ENCODE measurements around the gene HSPA14.
"Not testable (repeated sequence)": the region's sequence is repeated elsewhere in the genome, so short reads cannot be mapped to it uniquely, and the experiment has no call there.

HSPA14 gene

DNA sequence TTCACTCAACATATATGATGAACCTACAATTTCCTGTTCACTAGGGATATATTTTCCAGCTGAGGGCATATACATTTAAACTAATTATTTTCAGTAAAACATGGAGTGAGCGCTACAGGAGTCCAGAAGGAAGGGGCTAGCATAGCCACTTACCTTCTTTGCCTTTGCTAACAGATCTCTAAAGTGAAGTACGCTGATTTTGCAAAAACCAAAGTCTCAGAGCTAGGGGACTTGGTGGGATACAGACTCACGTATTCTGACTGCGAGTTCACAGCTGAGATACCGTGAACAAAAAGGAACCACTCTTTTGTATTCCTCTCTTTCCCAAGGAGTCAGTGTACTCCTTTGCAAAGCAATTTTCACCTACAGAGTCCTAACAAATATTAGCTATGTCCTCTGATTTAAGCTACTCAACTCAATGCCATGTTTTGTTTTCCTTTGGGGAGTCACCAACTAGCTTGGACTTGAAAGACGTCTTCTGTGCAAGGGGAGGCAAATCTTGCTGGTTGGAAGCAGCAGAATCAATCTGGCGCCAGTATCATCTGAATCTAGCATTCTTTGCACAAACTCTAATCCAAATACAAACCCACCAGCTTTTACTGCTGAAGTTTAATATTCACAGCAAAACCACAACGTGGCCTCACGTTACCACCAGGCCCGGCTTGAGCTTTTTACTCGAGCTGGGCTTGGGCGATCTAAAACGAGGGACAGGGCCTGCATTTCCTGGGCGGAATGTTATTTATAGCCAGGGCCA lies 926 bp upstream of the HSPA14 start:
- DNase-seq, result no peak

DNA sequence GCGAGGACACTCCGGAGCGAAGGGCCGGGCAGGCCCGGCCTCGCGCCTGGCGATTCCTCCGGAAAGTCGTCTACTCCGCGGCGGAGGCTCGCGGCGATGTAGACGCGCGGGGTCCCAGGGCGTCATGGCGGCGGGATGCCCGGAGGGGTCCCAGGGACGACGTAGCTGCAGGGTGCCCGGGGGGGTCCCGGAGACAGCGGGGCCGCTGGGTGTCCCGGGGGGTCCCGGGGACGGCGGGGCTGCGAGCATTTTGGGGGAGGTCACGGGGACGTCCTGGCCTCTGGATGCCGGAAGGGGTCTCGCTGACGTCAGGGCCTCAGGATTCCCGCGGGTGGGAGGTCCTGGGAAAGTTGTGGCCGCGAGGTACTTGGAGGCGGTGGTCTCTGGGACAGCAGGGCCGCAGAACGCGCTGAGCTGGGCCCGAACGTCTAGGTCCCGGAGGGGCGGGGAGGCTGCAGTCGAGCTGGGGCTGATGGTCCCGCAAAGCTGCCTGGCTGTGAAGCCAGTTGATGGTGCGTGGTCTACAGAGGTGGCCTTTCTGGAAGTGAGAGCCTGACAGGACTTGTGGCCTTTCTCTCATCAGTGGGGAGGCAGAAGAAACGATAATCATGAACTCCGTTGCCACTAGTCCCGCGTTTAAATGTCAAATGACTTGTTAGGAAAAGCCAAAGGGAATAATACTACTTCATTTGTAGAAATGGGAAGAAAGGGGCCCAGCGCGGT lies 637 bp downstream of the HSPA14 start:
- DNase-seq, result peak; percentile 26

DNA sequence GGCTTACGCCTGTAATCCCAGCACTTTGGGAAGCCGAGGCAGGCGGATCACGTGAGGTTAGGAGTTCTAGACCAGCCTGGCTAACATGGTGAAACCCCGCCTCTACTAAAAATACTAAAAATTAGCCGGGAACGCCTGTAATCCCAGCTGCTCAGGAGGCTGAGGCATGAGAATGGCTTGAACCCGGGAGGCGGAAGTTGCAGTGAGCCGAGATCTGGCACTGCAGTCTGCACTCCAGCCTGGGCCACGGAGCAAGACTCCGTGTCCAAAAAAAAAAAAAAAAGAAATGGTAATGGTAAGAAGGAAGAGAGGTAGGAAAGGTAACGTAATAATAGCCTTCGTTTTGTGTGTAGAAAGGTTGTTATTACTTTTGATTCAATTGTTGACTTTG lies 1.2 kb downstream of the HSPA14 start:
- no peak for DNase-seq

DNA sequence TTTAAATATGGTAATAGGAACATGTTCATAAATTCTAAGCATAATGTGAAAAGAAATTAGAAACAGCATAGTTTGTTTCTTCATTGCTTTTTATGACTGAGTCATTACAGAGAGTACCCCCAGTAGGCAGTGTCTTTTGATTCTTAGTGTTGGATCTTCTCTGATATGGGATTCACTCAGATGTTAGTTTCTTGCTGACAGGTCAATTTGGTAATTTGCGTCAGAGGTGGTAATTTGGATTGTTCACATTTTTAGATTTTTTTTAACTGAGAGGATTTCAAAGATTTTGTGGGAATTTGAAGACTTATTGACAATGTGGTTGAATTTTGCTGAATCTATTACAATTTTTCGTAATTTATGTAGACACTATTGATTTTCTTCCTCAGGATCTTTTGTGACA lies 2.1 kb downstream of the HSPA14 start:
- no peak for DNase-seq

DNA sequence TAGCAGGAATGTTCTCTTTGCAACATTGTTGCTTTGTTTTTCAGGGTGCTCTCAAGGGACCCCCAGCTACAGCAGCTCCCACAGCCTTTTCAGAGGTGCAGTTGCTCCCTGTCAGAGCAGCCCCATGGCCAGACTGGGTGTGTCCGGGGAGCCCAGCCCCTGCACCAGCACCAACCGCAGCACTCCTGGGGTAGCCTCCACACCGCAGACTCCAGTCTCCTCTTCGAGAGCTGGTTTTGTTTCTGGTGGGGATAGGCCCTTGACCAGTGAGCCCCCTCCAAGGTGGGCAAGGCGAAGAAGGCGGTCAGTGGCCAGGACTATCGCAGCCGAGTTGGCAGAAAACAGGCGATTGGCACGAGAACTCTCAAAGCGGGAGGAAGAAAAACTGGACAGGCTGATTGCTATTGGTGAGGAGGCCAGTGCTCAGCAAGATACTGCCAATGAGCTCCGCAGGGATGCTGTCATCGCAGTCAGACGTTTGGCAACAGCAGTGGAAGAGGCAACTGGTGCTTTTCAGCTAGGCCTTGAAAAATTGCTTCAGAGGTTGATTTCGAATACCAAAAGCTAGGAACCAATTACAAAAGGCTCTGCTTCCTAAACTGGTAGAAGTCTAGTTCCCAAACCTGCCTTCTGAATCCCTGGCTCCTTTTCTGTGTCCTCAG lies 5.4 kb downstream of the HSPA14 start:
- no peak for DNase-seq

DNA sequence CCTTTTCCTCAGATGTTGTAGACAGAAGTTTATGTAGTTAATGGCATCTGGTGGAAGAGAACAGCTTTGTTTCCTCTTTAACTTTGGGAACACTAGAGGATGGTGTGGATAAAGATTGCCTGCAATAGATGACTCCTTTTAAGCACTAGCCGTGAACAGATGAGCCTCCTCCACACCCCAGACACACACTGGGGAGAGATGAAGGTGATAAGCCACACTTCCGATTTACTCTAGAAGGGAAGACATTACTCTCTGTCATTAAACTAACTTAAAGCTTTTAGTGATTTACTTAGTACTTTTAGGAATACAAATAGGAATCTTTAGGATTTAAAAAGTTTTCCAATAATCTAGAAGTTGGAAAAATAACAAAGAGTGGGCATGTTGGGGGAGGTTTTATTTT lies 6.8 kb downstream of the HSPA14 start:
- DNase-seq, result no peak

DNA sequence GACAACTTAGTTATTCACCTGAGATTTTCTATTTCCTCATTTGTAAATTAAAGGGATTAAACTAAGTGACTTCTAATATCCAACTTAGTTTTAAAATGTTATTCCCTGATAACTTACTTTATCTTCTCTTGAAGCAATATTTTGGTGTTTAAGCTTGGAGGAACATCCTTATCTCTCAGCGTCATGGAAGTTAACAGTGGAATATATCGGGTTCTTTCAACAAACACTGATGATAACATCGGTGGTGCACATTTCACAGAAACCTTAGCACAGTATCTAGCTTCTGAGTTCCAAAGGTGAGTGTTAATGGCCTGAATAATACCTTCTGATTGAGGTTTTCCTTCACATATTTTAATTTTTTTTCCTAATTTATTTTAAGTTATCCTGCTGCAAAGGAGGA lies 14.1 kb downstream of the HSPA14 start:
- no peak for DNase-seq

DNA sequence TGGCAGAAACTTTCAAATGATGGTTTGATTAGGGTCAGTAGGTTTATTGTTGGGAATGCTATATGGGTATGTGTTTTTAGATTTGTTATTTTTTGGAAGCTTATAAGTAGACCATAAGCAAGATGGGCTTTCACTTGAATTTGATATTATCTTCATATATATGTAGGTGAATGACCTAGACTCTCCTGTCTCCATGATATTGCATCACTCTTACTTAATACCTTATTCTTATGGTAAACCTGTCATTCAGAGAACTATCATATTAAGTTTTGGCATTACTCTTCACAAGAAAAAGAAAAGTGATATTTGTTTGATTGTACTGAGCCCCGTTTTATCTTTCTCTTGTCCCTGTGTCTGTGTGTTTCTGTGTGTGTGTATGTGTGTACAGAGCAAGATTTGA lies 17.3 kb downstream of the HSPA14 start:
- DNase-seq, result no peak

DNA sequence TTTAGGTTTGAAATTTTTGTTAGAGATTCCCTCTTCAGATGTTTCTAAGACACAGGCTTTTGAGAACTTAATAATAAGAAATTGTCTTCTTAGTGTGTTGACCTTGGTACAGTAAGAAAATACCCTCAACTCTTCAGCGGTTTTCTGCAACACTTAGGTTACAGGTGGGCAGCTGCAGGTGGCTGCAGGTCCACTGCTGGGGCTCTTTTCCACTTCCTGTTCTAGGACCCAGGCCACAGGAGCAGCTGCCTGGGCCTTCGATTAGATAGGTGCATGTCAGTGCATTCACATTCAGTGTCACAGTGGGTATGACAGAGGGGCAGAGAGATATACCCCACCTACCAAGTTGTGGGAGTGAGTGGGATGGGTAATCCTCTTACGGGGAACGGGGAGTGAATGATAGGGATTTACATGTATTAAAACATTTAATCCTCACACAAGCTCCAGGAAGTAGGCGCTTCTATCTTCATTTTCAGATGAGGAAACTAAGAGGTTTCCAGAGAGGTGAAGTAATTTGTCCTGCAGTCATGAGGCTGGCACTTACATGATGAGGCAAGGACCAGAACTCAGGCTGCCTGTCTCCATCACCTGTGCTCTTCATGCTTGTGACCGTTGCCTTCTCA lies 20.3 kb downstream of the HSPA14 start:
- DNase-seq, result no peak

DNA sequence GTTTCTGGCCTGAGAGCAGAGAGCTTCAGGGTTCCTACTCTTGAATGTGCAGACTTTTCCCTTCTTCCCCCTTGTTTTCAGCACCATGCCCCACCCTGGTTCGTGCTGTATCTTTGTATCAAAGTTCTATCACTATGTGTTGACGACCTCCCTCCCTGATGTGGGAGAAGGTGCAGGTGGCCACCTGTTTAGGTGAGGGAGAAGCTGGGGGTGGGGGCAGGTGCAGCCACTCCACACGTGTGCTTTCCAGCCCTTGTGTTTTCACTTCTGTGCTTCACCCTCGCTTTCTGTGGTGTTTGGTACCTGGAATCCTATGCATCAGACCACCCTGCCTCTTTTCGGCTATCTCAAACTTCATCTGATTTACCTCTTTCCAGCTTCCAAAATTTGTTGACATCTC lies 20.9 kb downstream of the HSPA14 start:
- DNase-seq, result no peak

DNA sequence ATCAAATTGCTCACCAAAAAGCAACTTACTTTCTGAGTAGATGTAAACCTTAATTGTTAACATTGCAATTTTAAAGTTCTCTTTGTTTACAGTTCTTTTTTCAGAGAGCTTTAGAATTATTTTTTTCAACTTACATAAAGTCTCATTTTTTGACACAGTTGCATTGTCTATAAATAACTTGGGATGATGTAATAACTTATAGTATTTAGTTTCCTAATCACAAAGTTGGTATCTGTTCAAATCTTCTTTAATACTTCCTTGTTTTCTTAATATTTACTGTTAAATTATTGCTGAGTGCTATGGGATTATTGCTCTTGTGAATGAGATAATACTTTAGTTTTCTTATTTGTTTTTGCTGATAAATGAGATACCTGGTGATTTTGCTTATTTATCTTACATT lies 21.7 kb downstream of the HSPA14 start:
- DNase-seq, result no peak

DNA sequence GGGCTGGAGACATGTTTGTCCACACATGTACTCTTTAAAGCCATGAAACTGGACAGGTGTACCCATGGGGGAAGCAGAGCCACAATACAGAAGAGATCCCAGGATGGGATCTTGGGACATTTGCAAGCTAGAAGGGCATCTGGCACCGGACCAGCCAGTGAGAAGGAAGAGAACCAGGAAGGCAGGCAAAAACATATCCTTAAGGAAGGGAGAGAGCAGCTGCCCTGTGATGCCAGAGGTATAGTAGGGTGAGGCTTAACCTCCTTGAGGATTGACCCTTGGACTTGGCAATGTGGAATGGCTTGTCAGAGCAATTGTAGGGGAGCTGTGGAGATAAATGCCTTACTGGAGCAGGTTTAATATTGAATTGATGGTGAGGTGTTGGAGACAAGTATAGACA lies 22.7 kb downstream of the HSPA14 start:
- no peak for DNase-seq

DNA sequence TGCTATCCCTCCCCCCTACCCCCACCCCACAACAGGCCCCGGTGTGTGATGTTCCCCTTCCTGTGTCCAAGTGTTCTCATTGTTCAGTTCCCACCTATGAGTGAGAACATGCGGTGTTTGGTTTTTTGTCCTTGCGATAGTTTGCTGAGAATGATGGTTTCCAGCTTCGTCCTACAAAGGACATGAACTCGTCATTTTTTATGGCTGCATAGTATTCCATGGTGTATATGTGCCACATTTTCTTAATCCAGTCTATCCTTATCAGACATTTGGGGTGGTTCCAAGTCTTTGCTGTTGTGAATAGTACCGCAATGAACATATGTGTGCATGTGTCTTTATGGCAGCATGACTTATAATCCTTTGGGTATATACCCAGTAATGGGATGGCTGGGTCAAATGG lies 26.4 kb downstream of the HSPA14 start:
- DNase-seq, result not testable (repeated sequence)

DNA sequence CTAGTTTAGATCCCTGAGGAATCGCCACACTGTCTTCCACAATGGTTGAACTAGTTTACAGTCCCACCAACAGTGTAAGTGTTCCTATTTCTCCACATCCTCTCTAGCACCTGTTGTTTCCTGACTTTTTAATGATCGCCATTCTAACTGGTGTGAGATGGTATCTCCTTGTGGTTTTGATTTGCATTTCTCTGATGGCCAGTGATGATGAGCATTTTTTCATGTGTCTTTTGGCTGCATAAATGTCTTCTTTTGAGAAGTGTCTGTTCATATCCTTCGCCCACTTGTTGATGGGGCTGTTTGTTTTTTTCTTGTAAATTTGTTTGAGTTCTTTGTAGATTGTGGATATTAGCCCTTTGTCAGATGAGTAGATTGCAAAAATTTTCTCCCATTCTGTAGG lies 26.8 kb downstream of the HSPA14 start:
- not testable (repeated sequence) for DNase-seq

DNA sequence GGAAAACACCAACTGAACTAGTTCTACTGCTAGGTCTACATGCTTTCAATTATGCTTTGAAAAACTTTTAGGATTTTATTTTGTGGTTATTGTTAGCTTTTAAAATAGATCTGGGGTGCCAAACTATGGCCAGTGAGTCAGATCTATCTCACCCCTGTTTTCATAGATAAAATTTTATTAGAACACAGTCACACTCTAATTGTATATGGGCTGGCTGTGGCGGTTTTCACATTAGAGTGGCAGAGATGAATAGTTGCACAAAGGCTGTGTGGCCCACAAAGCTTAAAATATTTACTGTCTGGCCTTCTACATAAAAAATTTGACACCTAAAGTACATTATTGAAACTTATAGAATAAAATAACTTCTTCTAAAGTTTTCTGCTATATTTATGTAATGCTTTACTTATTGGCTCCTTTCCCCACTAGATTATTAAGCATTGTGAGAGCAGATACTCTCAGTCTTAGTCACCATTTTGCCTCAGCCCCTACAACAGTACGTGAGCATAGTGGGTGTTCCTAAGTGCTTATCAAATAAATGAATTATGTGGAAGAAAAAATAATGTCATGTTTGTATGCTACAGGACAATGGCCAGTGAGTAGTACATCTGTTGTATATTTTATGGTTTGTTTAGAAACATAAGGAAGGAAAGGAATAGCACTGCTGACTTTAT lies 35.1 kb downstream of the HSPA14 start:
- DNase-seq, result no peak

DNA sequence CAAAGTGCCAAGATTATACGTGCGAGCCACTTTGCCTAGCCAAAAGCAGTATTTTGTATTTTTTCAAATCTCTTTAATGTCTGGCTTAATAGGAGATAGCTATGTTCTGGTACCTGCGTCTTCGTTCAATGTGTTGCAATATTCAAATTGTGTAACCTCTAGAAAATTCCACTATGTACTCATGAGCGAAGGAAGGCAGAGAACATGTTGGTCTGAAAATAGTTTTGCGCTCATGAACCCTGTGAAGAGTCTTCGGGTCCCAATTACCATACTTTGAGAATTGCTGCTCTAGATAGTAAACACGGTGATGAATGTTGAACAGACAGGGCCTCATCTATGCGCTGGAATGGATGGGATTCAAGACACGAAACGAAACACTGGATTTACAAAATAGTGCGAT lies 37.8 kb downstream of the HSPA14 start:
- no peak for DNase-seq

DNA sequence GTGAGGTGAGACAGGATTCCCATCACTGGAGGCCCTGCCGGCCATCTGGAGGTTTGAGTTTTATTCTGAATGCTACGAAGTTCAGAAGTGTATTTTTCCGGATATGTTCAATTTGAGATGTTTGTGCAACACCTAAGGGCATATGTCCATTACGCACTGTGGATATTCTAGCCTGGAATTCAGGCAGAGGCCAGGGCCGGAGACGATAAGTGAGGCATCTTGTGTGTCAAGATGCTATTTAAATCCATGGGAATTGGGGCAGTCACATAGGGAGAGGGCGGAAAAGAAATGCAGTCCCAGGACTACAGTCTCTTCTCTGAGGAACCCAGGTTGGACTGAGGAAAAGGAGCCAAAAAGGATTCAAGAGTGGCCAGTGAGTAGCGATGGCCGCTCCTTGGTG lies 38.7 kb downstream of the HSPA14 start:
- DNase-seq, result no peak

DNA sequence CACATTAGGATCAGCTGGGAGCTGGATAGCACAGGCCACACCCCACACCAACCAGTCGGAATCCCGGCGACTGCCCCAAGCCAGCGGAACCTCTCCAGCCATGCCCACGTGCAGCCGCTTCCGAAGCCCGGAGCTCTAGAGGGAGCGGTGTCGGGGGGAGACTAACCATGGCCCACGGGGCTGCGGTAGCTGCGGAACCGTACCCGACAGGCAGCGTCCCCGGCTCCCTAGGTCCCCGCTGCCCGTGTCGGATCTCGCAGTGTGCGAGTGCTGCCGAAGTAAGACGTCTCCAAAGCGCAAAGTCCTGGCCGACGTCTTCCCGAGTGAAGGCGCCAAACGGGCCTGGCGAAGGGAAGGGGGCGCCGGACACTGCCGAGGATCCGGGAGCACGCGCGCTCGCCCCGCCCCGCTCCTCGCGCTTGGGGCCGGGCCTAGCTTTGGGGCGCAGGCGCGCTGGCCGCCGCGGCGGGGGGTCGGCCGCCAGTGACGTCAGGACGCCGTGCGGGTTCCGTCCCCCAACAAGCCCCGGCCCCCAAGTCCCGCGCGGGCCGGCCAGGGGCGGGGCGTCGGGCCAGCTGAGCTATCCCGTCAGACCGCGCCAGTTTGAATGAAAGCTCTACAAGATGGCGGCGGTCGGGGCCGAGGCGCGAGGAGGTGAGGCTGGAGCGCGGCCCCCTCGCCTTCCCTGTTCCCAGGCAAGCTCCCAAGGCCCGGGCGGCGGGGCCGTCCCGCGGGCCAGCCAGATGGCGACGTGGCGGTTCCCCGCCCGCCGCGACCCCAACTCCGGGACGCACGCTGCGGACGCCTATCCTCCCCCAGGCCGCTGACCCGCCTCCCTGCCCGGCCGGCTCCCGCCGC lies 40.4 kb downstream of the HSPA14 start, which contains the start of gene SUV39H2:
Gene SUV39H2 (plus strand): TSS at position 601 of the 858 bp plus-strand sequence. CDS start 23 bp downstream, at position 624.
- DNase-seq, result peak; percentile 94

DNA sequence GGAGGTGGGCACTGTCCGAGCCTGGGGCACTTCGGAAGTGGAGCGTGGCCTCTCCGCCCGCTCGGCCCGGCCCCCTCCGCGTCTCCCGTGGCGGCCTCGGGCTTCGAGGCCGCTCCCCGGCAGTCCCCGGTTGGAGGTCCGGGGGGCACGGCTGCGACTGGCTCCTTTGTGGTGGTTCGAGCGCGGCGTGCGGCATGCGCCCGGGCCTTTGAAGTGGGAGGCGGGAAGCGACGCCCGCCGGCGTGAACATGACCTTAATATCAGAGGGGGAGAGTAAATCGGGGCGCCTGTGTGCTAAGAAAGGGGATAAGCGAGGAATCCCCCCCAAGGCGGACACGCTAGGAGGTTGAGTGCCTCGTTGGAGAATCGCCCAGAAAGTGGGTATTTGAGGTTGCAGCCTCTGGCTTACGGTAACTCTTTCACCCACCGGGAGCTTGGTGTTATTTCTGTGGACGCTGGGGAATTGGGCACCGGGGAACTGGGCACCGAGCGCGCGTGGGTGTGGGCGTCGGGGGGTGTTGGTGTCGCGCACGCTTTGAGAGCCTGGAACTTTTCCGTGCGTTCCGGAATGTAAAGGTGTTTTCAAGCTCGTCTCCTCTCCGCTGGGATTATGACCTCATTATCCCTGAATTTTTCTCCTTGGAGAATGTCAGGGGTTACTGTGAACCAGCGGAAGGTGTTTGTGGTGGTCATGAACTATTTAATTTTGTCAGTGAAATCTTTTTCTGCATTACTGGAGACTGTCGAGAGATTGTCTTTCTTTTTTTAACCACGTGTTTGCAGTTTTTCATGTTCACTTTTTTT lies 41.2 kb downstream of the HSPA14 start:
- peak; percentile 46 for DNase-seq

DNA sequence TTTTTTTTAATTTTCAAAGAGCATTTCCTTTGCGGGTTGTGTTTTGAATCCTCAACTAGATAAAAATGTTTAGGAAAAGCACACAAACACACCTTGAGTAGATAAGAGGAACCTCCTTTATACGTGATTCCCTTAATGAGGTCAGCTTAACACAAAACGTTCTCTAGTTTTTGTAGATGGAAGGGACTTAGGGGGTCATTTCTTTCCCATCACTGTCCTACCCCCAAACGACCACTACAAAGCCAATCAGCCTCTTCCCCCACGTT lies 41.8 kb downstream of the HSPA14 start:
- no peak for DNase-seq

DNA sequence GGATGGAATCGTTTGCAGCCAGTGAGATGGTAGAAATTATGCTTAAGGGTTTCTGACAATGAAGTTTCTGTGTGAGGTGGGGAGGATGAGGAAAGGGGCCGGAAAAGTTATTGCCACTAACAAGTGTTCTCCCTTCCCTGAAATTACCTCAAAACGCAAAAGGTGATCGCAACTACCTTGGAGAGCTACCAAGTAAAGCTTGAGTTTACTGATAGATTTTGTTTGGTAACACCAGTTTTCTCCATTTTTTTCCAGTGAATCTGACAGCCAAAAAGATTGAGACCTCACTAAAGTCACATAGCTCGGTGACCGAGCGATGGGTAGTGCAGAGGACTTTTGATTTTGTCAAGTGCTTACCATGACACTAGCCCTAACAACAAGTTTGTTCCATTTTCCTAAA lies 42.1 kb downstream of the HSPA14 start:
- DNase-seq, result no peak

Measured in CD4-positive, alpha-beta T cell treated with Interleukin-10 for 1 hour (primary cell).